ENCODE measurements around the gene PBX1. TPM values are rescaled to one million over a fixed set of nuclear protein-coding genes. Genes with fewer than 3 reads are reported as not detected.

Gene PBX1
- total RNA-seq, 3 donors from 2014 or later (not counting 1 experiment from before 2014, with no cell fraction given), result 0.54 to 3.5 (median 1.4) TPM

GRCh38 chr1:164720440-164721227 is 161.7 kb downstream of the PBX1 start:
- Histone ChIP-seq H3K27ac (ENCODE audit: low read length) (no peak overlapping the region), H3K36me3 (ENCODE audit: control insufficient read depth, insufficient read depth, low read length) (no peaks in the 10 kb centered on the region), H3K4me1 (ENCODE audit: control insufficient read depth, insufficient read depth, low read length) (peaks cover 29% of the 10 kb centered on the region), H3K4me3 (ENCODE audit: low read length) (no peak overlapping the region), H3K27me3 (ENCODE audit: control insufficient read depth, insufficient read depth, low read length) (peaks cover 9% of the 10 kb centered on the region), H3K9me3 (ENCODE audit: control insufficient read depth, insufficient read depth, low read length) (no peaks in the 10 kb centered on the region)
- H3K4me1 Mint-ChIP-seq, result peaks cover 51 to 69% of the 10 kb centered on the region in 2 donors
- H3K36me3 Mint-ChIP-seq, result peaks cover 5% of the 10 kb centered on the region
- WGBS (ENCODE audit: insufficient coverage), result 29% methylated on average over 7 of the region's 7 CpGs
- peaks cover 24 to 57% of the 10 kb centered on the region in 2 donors for H3K27me3 Mint-ChIP-seq (ENCODE audit: low read depth in 2 of 2)
- TF ChIP-seq CTCF (IDR thresholded peaks at IDR 0.05), result no peak
- H3K4me3 Mint-ChIP-seq, result peak overlapping the region; percentile 53
- H3K27ac Mint-ChIP-seq, result peak overlapping the region in 1 of 2 donors; percentile 51
- intact Hi-C loops (cut with micrococcal nuclease), result no loop called here
- ATAC-seq (peak in 2 of 3 donors; percentile 15 to 35), DNase-seq (no peak)
- H3K9me3 Mint-ChIP-seq, result no peaks in the 10 kb centered on the region

- Histone ChIP-seq H3K27me3 (ENCODE audit: control insufficient read depth, insufficient read depth, low read length) (peaks cover 9% of the 10 kb centered on the region), H3K27ac (ENCODE audit: low read length) (no peak overlapping the region), H3K4me1 (ENCODE audit: control insufficient read depth, insufficient read depth, low read length) (peaks cover 28% of the 10 kb centered on the region), H3K4me3 (ENCODE audit: low read length) (no peak overlapping the region), H3K36me3 (ENCODE audit: control insufficient read depth, insufficient read depth, low read length) (no peaks in the 10 kb centered on the region), H3K9me3 (ENCODE audit: control insufficient read depth, insufficient read depth, low read length) (no peaks in the 10 kb centered on the region)
- WGBS (ENCODE audit: insufficient coverage), result 7% methylated on average over 2 of the region's 2 CpGs
- Mint-ChIP-seq H3K36me3 (peaks cover 6% of the 10 kb centered on the region), H3K4me1 (peaks cover 51 to 66% of the 10 kb centered on the region in 2 donors), H3K4me3 (peak overlapping the region; percentile 53), H3K9me3 (no peaks in the 10 kb centered on the region), H3K27ac (peak overlapping the region in 1 of 2 donors; percentile 51), H3K27me3 (ENCODE audit: low read depth in 2 of 2) (peaks cover 25 to 58% of the 10 kb centered on the region in 2 donors)
- DNase-seq (no peak), ATAC-seq (no peak)
- intact Hi-C loops (cut with micrococcal nuclease), result no loop called here
- TF ChIP-seq CTCF (IDR thresholded peaks at IDR 0.05), result no peak
Measured at GRCh38 chr1:164721228-164721496, 162.2 kb downstream of the PBX1 start.

- peaks cover 6% of the 10 kb centered on the region for H3K36me3 Mint-ChIP-seq
- 89% methylated on average over 8 of the region's 9 CpGs for WGBS (ENCODE audit: insufficient coverage)
- peaks cover 30 to 72% of the 10 kb centered on the region in 2 donors for H3K27me3 Mint-ChIP-seq (ENCODE audit: low read depth in 2 of 2)
- H3K9me3 Mint-ChIP-seq, result no peaks in the 10 kb centered on the region
- no peaks in the 10 kb centered on the region for H3K36me3 ChIP-seq (ENCODE audit: control insufficient read depth, insufficient read depth, low read length)
- no peak overlapping the region for H3K27ac ChIP-seq (ENCODE audit: low read length)
- H3K4me3 ChIP-seq (ENCODE audit: low read length), result no peak overlapping the region
- no peak for ATAC-seq
- no peak overlapping the region for H3K4me3 Mint-ChIP-seq
- DNase-seq, result no peak
- H3K4me1 ChIP-seq (ENCODE audit: control insufficient read depth, insufficient read depth, low read length), result peaks cover 18% of the 10 kb centered on the region
- peaks cover 9% of the 10 kb centered on the region for H3K27me3 ChIP-seq (ENCODE audit: control insufficient read depth, insufficient read depth, low read length)
- no peak overlapping the region for H3K27ac Mint-ChIP-seq
- peaks cover 37 to 49% of the 10 kb centered on the region in 2 donors for H3K4me1 Mint-ChIP-seq
- TF ChIP-seq CTCF (IDR thresholded peaks at IDR 0.05), result no peak
- H3K9me3 ChIP-seq (ENCODE audit: control insufficient read depth, insufficient read depth, low read length), result no peaks in the 10 kb centered on the region
- intact Hi-C loops (cut with micrococcal nuclease), result no loop called here
Measured at GRCh38 chr1:164723296-164723798, 164.4 kb downstream of the PBX1 start.
